RKO (cell line): Measurements from ENCODE around the gene NLRP12.
"Not testable (repeated sequence)": the region's sequence is repeated elsewhere in the genome, so short reads cannot be mapped to it uniquely, and the experiment has no call there.

Experiments
- DNase-seq: peaks from one replicate; pipeline ENCODE4 v3.0.0-alpha.2; 2016; ENCODE audit warnings: low spot score

NLRP12 gene

DNA sequence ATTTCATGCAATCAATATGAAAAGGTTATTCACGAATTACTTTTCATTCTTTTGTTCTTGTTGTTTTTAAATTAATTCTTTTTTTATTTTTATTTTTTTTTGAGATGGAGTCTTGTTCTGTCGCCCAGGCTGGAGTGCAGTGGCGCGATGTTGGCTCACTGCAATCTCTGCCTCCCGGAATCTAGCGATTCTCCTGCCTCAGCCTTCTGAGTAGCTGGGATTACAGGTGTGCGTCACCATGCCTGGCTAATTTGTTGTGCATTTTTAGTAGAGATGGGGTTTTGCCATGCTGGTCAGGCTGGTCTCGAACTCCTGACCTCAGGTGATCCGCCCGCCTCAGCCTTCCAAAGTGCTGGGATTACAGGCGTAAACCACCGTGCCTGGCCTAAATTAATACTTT, 16.1 kb upstream of the NLRP12 start:
- not testable (repeated sequence) for DNase-seq

GRCh38 chr19:53838446-53838845, 14.3 kb upstream of the NLRP12 start:
- DNase-seq, result not testable (repeated sequence)

- not testable (repeated sequence) for DNase-seq
Measured at GRCh38 chr19:53832861-53833260, 8.7 kb upstream of the NLRP12 start.

GRCh38 chr19:53828531-53828930, 4.4 kb upstream of the NLRP12 start:
- no peak for DNase-seq

GRCh38 chr19:53826876-53827275, 2.8 kb upstream of the NLRP12 start:
- no peak for DNase-seq

DNA sequence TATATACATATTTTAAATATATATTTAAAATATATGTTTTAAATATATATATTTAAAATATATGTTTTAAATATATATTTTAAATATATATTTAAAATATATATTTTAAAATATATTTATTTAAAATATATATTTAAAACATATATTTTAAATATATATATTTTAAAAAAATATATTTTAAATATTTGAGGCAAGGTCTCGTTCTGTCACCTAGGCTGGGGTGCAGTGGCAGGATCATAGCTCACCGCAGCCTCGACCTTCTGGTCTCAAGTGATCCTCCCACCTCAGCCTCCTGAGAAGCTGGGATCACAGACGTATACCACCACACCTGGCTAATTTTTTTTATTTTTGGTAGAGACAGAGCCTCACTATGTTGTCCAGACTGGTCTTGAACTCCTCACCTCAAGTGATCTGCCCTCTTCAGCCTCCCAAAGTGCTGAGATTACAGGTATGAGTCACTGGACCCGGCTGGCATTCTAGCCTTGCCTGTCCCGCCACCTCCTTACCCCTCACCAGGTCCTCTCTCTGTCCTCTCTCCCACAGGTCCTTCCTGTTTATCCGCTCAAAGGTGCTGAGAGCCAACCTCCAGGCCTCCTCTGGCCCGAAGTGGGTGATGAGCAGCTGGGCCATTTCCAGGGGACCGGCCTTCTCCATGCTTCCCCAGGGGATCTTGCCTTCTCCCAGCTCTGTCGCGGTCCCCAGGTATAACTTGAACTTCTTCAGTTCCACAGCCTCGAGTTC, 564 bp downstream of the NLRP12 start:
- no peak for DNase-seq

DNA sequence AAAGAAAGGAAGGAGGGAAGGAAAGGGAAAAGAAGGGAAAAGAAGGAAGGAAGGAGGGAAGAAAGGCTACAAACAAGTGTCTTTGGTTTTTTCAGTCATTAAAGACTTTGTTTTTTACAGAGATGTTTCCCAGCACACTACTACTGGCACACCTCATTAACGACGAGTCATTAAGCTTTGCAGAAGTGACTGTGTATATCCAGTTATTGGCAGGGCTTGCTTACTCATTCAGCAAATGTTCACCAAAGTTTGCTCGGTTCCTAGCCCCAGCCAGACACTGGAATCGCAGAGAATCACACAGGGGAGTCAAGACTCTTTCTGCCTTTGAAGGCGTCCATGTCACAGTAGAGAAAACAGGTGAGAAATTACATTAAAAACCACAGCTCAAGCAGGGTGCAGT, 4.3 kb downstream of the NLRP12 start:
- peak; percentile 30 for DNase-seq

- DNase-seq, result no peak
Measured at GRCh38 chr19:53818756-53819155, 5.4 kb downstream of the NLRP12 start.

DNA sequence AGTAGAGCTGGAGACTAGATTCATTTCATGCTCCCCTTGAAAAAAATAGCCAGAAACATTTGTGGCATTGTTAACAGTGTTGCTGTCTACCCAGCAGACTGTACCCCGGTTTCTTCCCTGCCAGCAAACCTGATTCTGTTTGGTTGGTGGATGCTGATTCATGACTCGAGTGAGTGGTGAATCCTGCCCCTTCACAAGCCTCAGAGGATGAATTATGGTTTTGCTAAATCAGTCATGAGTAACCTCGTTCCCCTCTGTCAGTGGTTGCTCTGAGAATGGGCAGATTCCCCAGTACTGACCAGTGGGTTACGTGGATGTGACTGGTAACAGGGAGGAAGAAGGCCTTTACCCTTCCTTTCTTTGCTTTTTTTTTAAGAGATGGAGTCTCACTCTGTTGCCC, 10.1 kb downstream of the NLRP12 start:
- DNase-seq, result peak; percentile 90

- DNase-seq, result no peak
Measured at GRCh38 chr19:53812335-53812734, 11.8 kb downstream of the NLRP12 start.

DNA sequence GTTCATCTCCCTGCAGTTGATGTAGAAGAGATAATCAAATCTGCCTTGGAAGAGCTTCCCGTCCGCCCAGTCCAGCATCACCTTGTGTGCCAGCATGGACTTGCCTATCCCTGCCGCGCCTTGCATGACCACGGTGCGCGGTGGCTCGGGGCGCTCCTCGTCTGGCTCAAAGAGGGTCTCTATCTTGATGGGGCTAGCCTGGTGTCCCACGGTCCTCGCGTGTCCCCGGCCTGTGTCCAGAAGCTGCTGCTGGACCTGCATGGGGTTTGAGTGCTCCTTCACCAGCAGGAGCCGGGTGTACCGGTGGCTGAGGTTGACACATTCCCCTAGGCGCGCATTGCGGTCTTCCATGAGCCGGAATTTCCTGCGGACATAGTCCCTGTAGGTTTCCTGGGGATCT, 13.2 kb downstream of the NLRP12 start:
- DNase-seq, result no peak

- DNase-seq, result no peak
Measured at GRCh38 chr19:53810187-53810546, 13.9 kb downstream of the NLRP12 start.

- DNase-seq, result no peak
Measured at GRCh38 chr19:53809518-53810186, 14.5 kb downstream of the NLRP12 start.

DNA sequence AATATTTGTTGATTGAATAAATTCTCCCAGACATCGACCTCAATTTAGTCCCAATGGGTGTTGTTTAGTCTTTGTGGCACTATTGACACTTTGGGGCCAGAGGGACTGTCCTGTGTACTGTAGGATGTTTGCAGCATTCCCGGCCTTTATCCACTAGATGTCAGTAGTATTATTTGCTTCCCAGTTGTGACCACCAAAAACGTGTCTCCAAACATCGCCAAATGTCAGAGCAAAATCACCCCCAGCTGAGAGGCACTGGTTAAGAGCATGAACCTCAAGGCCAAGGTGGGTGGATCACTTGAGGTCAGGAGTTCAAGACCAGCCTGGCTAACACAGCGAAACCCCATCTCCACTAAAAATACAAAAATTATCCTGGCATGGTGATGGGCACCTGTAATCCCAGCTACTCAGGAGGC, 15.4 kb downstream of the NLRP12 start:
- DNase-seq, result peak; percentile 79

DNA sequence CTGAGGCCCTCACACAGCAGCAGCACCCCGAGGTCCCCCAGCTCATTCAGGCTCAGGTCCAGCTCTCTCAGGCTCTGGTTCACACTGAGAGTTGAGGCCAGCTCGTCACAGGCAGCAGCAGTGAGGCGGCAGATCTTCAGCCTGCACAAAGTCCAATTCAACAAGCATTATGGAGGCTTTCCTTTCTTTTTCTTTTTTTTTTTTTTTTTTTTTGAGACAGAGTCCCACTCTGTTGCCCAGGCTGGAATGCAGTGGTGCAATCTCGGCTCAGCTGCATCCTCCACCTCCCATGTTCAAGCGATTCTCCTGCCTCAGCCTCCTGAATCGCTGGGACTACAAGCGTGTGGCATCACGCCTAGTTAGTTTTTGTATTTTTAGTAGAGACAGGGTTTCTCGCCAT, 22.9 kb downstream of the NLRP12 start:
- DNase-seq, result no peak

DNA sequence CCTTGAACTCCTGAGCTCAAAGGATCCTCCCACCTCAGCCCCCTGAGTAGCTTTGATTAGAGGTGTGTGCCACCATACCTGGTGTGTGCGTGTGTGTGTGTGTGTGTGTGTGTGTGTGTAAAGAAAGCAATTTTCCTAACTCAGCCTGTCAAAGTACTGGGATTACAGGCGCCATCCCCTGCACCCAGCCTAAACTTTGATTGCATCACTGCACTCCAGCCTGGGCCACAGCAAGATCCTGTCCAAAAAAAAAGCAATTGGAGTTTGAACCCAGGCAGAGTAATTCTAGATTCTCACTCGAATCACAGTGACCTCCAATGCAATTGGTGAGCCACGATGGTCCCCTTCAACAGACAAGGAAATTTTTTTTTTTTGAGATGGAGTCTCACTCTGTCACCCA, 29.1 kb downstream of the NLRP12 start:
- no peak for DNase-seq

DNA sequence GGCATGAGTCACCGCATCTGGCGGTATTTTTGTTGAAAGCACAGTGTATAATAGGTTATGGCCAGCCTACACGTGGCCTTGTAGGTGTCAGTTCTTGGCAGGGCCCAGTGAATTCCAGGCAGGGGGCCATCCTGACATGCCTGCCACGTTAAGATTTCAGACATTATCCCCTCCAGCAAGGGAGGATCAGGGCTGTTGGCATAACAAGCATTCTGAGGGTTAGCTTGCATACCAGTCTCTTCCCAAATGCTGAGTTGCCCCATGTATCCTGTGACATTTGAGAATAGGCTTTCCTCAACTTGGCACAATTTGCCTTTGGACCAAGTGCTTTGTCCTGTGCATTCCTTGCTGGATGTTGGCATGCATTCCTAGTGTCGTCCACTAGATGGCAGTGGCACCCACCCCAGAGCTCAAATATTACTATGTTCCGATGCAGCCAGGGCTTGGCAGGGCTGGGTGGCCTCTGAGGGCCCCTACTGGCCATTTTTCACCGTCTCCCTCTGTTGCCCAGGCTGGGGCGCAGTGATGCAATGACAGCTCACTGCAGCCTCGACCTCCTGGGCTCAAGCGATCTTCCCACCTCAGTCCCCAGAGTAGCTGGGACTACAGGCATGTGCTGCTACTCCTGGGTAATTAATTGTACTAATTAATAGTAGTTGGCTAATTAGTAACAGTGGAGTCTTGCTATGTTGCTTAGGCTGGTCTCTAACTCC, 31.2 kb downstream of the NLRP12 start:
- DNase-seq, result peak; percentile 91

GRCh38 chr19:53789708-53790678, 34.1 kb downstream of the NLRP12 start:
- no peak for DNase-seq

DNA sequence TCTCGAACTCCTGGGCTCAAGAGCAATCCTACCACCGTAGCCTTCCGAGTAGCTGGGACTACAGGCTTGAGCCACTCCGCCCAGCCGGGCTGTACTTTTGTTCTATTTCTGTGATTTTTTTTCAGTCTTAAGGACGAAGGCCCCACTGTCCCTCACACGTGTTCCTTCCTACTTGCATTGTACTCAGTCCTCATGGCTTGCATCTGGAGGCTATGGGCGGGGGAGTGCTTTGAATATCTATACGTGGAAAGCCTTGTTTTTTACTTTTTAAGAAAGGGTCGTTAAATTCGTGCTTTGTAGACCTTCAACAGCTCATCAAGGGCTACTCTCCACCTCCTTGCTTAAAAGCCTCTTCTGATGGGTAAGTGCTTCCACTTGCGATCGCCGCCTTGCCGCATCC, 36.8 kb downstream of the NLRP12 start:
- DNase-seq, result no peak

GRCh38 chr19:53786744-53787143, 37.4 kb downstream of the NLRP12 start:
- DNase-seq, result no peak

GRCh38 chr19:53785196-53785889, 38.8 kb downstream of the NLRP12 start:
- no peak for DNase-seq
